H1 (cell line): ENCODE results near the gene CCDC12. TPM values are rescaled to one million over a fixed set of nuclear protein-coding genes. Genes with fewer than 3 reads are reported as not detected.

Experiments used
- CTCF ChIP-seq, 3 experiments: IDR thresholded peaks; 1 replicate in 2 of 3; 2 replicates in 1 of 3; pipeline versions ENCODE4 v1.5.1 to v1.6.1; 2011; ENCODE audit warnings: low read length in 3 of 3, mild to moderate bottlenecking in 3 of 3, inconsistent platforms in 2 of 3, low read depth in 1 of 3, moderate library complexity in 1 of 3; ENCODE audit not compliant: insufficient read depth in 1 of 3; ENCODE audit errors: control extremely low read depth in 1 of 3
- polyA plus RNA-seq, 7 experiments: library from polyadenylated mRNA; depleted of rRNA in 3 of 7; stranded (reverse) in 5 of 7; unstranded in 2 of 7; fragments of >200 nt in 5 of 7; fragments of 200-250 nt in 2 of 7; gene quantifications; 1 replicate in 5 of 7; 2 replicates in 1 of 7; 4 replicates in 1 of 7; pipeline versions ENCODE4 v1.2.1 to v1.2.3, GENCODE V29; 2011 to 2013; ENCODE audit warnings: missing spikeins in 2 of 7, mixed read lengths in 2 of 7
- small RNA-seq: library from polyadenylated mRNA; stranded (forward); fragments of <200 nt; extraction: miRNeasy Mini kit (QIAGEN cat#:217004); gene quantifications from one replicate; pipeline ENCODE3, GENCODE V24; 2013; ENCODE audit not compliant: insufficient read depth
- total RNA-seq: library from RNA; stranded (reverse); fragmentation: NEBNext Ultra II Directional; extraction: Animal tissue kit (Norgen Biotek cat#: 25700); gene quantifications from 2 replicates; pipeline ENCODE4 v1.2.1, GENCODE V29; 2021

CCDC12 gene
- total and polyA plus RNA-seq, 2 of the 8 experiments (the other 6 are each of a cell fraction or from before 2014, with no cell fraction given), result 29.5 to 41.3 TPM

GRCh38 chr3:46873521-46873920, 103.0 kb downstream of the CCDC12 start (continued):
- TF ChIP-seq CTCF (IDR thresholded peaks at IDR 0.05; ENCODE audit: control extremely low read depth in 1 of 3, insufficient read depth in 1 of 3, low read depth in 1 of 3, low read length in 3 of 3), result no peak

Small RNAs within 50 kb of the gene (small RNA-seq; reads per million reads assigned to genes)
- gene AC109583.2, result not detected

Other genes starting within 250 kb of the CCDC12 start
- gene MYL3, start 113.3 kb downstream of the CCDC12 start, total RNA-seq, result not detected in 2 replicates
- gene MYL3, start 113.3 kb downstream of the CCDC12 start, polyA plus RNA-seq (2011; rRNA removed), result 0.06 TPM in 1 of 2 replicates, not detected in the other
- 0.21 and 1.5 TPM in 2 replicates for gene PTH1R, start 99.0 kb downstream of the CCDC12 start, total RNA-seq
- gene PTH1R, start 99.0 kb downstream of the CCDC12 start, polyA plus RNA-seq (2011; rRNA removed), result 0.57 and 1.9 TPM in 2 replicates
- gene NBEAL2, start 2.9 kb upstream of the CCDC12 start, total RNA-seq, result 45.8 and 46.9 TPM in 2 replicates
- 27.3 and 47.8 TPM in 2 replicates for gene NBEAL2, start 2.9 kb upstream of the CCDC12 start, polyA plus RNA-seq (2011; rRNA removed)
- 44.6 and 46.3 TPM in 2 replicates for gene SETD2, start 187.4 kb upstream of the CCDC12 start, total RNA-seq
- gene SETD2, start 187.4 kb upstream of the CCDC12 start, polyA plus RNA-seq (2011; rRNA removed), result 10.6 and 15.7 TPM in 2 replicates